Fibroblast of mammary gland (primary cell): ENCODE data around the gene BTNL2.

Source experiments
- DNase-seq: peaks from one replicate; pipeline ENCODE4 v3.0.0-alpha.2; 2010; ENCODE audit warnings: low read depth
- H3K4me3 ChIP-seq: 2 replicates; pipeline ENCODE4 v1.5.1; 2011; ENCODE audit warnings: low read depth, mild to moderate bottlenecking, low read length, moderate library complexity; ENCODE audit not compliant: control insufficient read depth
- TF ChIP-seq, protein P1 (sequence below): conservative IDR thresholded peaks from 2 replicates; pipeline ENCODE4 v1.5.1; 2011; ENCODE audit warnings: low read depth, low read length, inconsistent platforms; ENCODE audit not compliant: control insufficient read depth, insufficient read depth

Gene BTNL2

DNA sequence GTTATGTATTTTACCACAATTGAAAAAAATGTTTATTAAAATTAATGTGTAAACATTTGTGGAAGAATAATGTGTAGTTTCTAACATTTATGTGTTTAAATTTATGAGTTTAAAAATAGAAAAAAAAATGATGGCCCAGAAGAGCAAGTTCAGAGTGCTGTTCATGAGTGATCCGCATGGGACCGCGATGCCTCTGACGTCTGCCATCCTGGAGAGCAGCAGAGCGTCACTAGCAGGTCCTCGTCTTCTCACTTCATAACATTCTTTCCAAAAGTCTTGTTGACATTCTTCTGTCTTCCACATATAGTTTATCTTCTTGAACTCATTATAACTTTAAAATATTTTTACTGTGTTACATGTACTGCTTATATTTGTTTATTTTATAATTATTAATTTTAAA lies 15.5 kb downstream of the BTNL2 start:
- no peak for DNase-seq
- no peak overlapping the region for H3K4me3 ChIP-seq
- TF ChIP-seq, protein P1, sequence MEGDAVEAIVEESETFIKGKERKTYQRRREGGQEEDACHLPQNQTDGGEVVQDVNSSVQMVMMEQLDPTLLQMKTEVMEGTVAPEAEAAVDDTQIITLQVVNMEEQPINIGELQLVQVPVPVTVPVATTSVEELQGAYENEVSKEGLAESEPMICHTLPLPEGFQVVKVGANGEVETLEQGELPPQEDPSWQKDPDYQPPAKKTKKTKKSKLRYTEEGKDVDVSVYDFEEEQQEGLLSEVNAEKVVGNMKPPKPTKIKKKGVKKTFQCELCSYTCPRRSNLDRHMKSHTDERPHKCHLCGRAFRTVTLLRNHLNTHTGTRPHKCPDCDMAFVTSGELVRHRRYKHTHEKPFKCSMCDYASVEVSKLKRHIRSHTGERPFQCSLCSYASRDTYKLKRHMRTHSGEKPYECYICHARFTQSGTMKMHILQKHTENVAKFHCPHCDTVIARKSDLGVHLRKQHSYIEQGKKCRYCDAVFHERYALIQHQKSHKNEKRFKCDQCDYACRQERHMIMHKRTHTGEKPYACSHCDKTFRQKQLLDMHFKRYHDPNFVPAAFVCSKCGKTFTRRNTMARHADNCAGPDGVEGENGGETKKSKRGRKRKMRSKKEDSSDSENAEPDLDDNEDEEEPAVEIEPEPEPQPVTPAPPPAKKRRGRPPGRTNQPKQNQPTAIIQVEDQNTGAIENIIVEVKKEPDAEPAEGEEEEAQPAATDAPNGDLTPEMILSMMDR = no peak

DNA sequence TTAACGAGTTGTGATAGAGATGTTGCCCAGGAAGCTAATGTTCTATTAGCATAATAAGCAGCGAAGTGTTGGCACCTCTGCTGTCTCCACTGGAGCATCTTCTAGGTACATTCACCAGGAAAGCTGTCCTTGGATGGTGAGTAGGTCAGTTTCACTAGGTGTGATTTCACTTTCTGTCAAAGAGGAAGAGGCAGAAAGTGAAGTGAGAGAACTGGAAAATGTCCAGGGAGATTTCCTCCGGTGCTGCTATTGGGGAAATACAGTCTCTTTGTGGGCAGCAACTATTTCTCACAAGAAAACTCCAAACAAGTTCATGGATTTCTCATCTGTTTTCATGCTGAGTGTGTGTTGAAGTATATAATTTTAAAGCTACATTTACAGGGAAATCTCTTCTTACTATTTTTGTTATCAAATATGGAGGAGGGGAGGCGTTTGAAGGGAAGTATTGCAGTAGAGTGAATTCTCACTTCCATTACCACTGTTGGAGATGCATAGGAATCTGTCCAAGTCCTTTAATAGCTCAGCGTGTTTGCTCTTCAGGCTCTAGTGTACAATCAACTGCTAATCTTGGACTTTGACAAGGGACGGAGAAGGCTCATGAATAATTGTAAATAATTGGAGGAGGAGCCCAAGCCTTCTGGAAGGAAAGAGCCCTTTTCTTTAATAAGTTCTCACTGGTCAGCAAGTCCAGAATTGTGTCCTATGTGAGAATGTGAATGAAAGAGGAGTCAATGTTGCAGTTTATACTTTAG lies 19.2 kb downstream of the BTNL2 start:
- H3K4me3 ChIP-seq = no peak overlapping the region
- DNase-seq = no peak
- TF ChIP-seq, protein P1 = no peak

GRCh38 chr6:32386040-32386439 lies 20.9 kb downstream of the BTNL2 start:
- TF ChIP-seq, protein P1 = no peak
- no peak for DNase-seq
- no peak overlapping the region for H3K4me3 ChIP-seq

- DNase-seq = no peak
- H3K4me3 ChIP-seq = no peak overlapping the region
- TF ChIP-seq, protein P1 = no peak
Observed at GRCh38 chr6:32382757-32383420, 24.1 kb downstream of the BTNL2 start.

GRCh38 chr6:32379545-32379944 lies 27.4 kb downstream of the BTNL2 start:
- DNase-seq = no peak

DNA sequence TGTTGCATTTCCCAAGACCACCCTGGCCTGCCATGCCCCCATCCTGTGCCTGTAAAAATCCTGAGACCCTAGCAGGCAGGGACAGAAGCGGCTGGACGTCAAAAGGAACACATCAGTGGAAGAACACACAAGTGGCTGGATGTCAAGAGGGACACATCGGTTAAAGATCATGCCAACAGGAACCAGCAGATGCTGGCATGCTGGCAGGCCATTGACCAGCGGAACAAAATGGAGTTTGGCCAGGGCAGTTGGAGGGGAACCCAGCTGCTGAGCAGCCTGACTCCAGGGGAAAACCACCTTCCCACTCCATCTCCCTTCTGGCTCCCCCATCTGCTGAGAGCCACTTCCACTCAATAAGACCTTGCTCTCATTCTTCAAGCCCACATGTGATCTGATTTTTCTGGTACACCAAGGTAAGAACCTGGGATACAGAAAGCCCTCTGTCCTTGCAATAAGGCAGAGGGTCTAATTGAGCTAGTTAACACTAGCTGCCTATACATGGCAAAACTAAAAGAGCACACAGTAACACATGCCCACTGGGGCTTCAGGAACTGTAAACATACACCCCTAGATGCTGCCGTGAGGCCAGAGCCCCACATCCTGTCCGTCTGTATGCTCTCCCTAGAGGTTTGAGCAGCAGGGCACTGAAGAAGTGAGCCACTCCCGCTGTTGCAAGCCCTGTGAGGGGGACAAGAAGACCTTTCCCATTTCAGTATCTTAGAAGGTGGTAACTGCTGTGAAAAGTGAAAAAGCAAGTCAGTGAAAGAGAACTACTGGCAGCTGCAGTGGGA lies 31.0 kb downstream of the BTNL2 start:
- no peak for DNase-seq
- TF ChIP-seq, protein P1 = no peak
- no peak overlapping the region for H3K4me3 ChIP-seq

More at GRCh38 chr6:32379545-32379944, 27.4 kb downstream of the BTNL2 start:
- no peak overlapping the region for H3K4me3 ChIP-seq
- TF ChIP-seq, protein P1 = no peak
